Left forelimb (tissue), 1 donor: ENCODE results near the gene ZNF483.
"Not testable (repeated sequence)": the region's sequence is repeated elsewhere in the genome, so short reads cannot be mapped to it uniquely, and the experiment has no call there.

ENCODE experiments used
- DNase-seq: peaks from one replicate; pipeline ENCODE4 v3.0.0-alpha.2; 2018; ENCODE audit warnings: low spot score

Gene ZNF483

DNA sequence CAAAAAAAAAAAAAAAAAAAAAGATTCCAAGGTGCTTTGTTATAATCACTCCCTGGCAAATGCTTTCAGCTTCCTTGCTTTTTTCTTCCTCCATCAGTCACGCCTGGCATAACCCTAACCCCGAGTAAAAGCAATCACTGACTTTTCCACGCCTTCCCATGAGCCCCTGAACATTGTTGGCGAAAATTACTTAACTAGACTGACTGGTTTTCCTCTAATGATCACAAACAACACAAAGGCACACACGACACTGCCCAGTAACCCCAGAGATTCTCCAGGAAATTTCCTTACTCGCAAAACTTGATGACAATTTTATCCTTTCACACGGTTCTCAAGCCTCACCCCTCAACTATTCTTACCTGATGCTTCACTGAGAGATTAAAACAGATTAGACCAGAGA, 85.9 kb downstream of the ZNF483 start:
- no peak for DNase-seq

DNA sequence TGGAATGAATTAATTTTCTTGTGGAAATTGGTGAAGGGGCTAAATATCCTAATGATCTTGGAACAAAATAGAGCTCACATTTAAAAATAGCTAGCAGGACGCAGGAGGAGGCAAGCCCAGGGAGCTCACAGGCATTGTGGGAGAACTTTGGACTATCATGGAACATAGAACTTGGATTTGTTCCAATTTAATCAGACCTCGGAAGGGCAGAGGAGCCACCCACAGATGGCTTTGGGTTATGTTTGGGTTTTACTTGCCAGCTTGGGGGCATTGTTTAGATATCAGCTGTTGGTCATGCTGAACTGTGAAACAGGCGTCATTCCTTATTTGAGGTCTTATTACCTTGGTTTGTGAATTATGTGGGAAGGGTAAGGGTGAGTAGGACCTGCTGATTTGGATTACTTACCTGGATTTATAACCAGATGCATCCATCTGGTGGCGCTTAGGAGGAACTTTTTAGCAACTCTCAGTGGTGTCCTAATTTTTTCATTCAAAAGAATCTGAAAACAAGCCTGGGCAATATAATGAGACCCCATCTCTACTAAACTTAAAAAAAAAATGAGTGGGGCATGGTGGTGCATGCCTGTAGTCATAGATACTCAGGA, 88.6 kb downstream of the ZNF483 start:
- no peak for DNase-seq

DNA sequence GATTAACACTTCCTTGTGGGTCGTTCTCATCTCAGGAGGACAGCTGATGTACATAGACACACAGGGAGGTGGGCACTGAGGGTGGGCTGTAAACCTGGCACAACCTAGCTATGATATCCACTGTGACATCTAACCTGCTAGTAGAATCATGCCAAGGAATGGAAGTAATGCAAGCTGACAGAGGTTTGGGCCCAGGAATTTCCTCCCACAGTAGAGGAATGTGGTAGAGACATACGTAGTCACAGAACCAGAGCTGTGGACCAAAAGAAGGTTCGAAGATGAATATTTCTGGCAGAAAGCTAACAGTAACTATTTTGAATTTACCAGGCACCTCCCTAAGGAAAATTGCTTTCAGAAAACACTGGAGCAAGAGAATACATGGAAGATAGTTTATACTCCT, 90.9 kb downstream of the ZNF483 start:
- no peak for DNase-seq

DNA sequence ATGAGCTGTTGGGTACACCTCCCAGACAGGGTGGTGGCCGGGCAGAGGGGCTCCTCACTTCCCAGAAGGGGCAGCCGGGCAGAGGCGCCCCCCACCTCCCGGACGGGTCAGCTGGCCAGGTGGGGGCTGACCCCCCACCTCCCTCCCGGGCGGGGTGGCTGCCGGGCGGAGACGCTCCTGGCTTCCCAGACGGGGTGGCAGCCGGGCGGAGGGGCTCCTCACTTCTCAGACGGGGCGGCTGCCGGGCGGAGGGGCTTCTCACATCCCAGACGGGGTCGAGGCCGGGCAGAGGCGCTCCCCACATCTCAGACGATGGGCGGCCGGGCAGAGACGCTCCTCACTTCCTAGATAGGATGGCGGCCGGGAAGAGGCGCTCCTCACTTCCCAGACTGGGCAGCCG, 92.4 kb downstream of the ZNF483 start:
- DNase-seq, result not testable (repeated sequence)

DNA sequence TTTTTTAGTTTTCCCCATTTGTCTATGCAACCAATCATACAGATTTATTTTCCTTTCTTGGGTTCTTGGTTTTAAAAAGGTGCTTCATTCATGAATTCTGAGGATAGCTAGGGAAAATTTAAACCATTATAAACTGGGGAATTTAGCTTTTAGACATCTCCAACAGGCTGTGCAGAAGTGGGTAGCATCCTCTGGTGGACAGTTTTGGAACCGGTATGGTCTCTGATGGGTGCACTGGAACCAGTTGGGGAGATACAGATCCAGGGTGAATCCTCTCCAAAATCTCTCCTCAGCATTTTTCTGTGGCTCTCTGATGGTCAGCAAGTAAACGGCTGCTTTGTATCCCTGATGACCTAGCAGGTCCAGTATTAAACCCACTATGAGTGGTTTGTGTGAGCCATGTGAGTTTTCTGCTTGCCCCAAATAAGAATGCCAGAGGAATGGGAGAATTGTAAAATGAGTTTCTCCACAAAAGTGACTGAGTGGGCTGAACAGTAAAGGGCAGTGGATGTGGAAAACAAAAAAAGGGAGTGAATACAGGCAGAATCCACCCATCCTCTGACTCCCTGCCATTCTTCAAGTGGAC, 97.0 kb downstream of the ZNF483 start:
- no peak for DNase-seq

DNA sequence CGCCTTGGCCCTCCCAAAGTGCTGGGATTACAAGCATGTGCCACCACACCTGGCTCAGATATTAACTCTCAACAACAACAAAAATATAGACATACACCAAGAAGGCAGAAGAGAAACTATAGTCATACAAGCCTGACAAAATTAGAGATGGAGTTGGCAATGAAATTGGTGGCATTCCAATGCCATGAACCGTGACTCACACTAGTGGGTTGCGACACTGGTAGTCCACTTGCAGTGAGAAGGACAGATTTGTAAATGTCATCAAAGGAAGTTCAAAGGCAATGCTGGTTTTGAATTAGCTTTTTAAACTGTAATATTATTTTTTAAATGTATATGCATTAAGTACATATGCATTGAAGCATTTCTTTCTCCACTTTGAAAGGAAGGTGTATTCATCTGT, 97.6 kb downstream of the ZNF483 start:
- no peak for DNase-seq
